ENCODE results near the gene SERP2. TPM values are rescaled to one million over a fixed set of nuclear protein-coding genes. Genes with fewer than 3 reads are reported as not detected.

Gene SERP2
- total RNA-seq, 5 donors from 2014 or later (not counting 1 experiment from before 2014, with no cell fraction given), result 0.44 to 0.65 (median 0.47) TPM; not detected in 2

DNA sequence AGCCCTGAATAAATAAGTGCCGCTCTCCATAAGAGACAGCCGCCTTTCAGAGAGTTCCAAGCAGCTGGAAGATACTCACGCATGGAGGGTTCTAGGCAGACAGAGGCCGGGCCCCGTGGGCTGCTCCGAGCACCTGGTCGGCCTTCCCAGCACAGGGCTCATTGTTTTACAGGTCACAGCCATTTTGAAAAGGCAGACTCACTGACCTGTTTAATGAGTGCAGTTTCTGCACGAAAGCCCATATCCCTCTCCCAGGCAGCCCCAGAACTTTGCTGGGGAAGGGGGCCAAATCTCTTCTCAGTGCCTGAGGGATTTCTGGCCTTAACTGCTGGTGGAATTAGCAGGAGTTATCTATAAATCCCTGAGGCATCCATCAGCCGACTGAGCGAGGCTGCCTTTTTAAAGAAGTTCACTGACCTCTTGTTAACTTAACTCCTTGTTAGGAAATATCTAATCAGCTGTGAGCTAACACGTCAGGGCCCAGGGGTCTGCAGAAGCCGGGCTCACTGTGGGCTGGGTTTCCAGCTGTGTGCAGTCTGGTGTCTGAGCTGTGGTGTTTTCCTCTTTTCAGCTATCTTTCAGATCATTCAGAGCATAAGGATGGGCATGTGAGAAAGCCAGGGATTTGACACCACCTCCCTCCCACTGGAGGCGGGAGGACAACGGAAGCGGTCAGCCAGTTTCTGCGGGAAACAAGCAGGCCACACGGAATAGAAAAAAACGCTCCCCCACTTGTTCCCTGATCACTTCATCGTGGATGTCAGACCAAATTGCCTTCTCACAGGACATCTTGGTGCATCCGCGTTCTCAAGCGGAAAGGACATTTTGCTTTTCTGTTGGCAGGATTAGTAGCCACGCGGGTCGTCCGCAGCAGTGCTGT is 23.3 kb downstream of the SERP2 start:
- Mint-ChIP-seq H3K36me3 (no peaks in the 10 kb centered on the region), H3K27ac (no peak overlapping the region), H3K4me1 (peaks cover 0 to 3% (median 0%) of the 10 kb centered on the region in 3 donors), H3K4me3 (no peak overlapping the region), H3K27me3 (peaks cover 0 to 14% of the 10 kb centered on the region in 2 donors), H3K9me3 (no peaks in the 10 kb centered on the region)
- DNase-seq (no peak), ATAC-seq (replicated peaks in 1 of 4) (no peak)
- H3K4me1 ChIP-seq (ENCODE audit: control insufficient read depth in 1 of 2, extremely low read depth in 1 of 2, insufficient read depth in 2 of 2, low read length in 2 of 2), result no peaks in the 10 kb centered on the region
- POLR2A ChIA-PET, result no interaction called here
- H3K9me3 ChIP-seq, result no peaks in the 10 kb centered on the region
- H3K27ac ChIP-seq (ENCODE audit: low read length), result no peak overlapping the region
- 92% methylated on average over 21 of the region's 26 CpGs for WGBS (ENCODE audit: insufficient coverage)
- CTCF ChIA-PET, result interaction anchor here (0.5 to 0.6 kb wide), 3 partner anchors 14 to 1113 kb away, joined by 3 to 4 read pairs (median 3); no protein-coding TSS in a partner anchor
- H3K4me3 ChIP-seq (ENCODE audit: control insufficient read depth in 1 of 2, extremely low read depth in 1 of 2, low read length in 1 of 2), result no peak overlapping the region
- H3K27me3 ChIP-seq (replicated peaks in 1 of 2; ENCODE audit: control insufficient read depth in 2 of 2, extremely low read depth in 1 of 2, insufficient read depth in 2 of 2, low read length in 1 of 2), result no peaks in the 10 kb centered on the region
- no peaks in the 10 kb centered on the region for H3K36me3 ChIP-seq (ENCODE audit: control insufficient read depth in 2 of 2, extremely low read depth in 1 of 2, insufficient read depth in 1 of 2, low read length in 1 of 2)

- no peaks in the 10 kb centered on the region for H3K9me3 Mint-ChIP-seq
- Histone ChIP-seq H3K27ac (ENCODE audit: low read length) (no peak overlapping the region), H3K36me3 (ENCODE audit: control insufficient read depth in 2 of 2, extremely low read depth in 1 of 2, insufficient read depth in 1 of 2, low read length in 1 of 2) (no peaks in the 10 kb centered on the region), H3K4me1 (ENCODE audit: control insufficient read depth in 1 of 2, extremely low read depth in 1 of 2, insufficient read depth in 2 of 2, low read length in 2 of 2) (no peaks in the 10 kb centered on the region), H3K4me3 (ENCODE audit: control insufficient read depth in 1 of 2, extremely low read depth in 1 of 2, low read length in 1 of 2) (no peak overlapping the region), H3K9me3 (no peaks in the 10 kb centered on the region), H3K27me3 (replicated peaks in 1 of 2; ENCODE audit: control insufficient read depth in 2 of 2, extremely low read depth in 1 of 2, insufficient read depth in 2 of 2, low read length in 1 of 2) (no peaks in the 10 kb centered on the region)
- DNase-seq, result no peak
- H3K27ac Mint-ChIP-seq, result no peak overlapping the region
- ATAC-seq (replicated peaks in 1 of 4), result no peak
- H3K36me3 Mint-ChIP-seq, result no peaks in the 10 kb centered on the region
- POLR2A ChIA-PET, result no interaction called here
- 40% methylated on average over 1 of the region's 3 CpGs for WGBS (ENCODE audit: insufficient coverage)
- no peak overlapping the region for H3K4me3 Mint-ChIP-seq
- CTCF ChIA-PET, result no interaction called here
- peaks cover 0 to 7% of the 10 kb centered on the region in 2 donors for H3K27me3 Mint-ChIP-seq
- H3K4me1 Mint-ChIP-seq, result peaks cover 0 to 3% (median 0%) of the 10 kb centered on the region in 3 donors
These were observed 24.2 kb downstream of the SERP2 start for GRCh38 chr13:44397766-44398223.

GRCh38 chr13:44398606-44399005 is 25.0 kb downstream of the SERP2 start:
- H3K36me3 Mint-ChIP-seq, result no peaks in the 10 kb centered on the region
- H3K9me3 Mint-ChIP-seq, result no peaks in the 10 kb centered on the region
- POLR2A ChIA-PET, result no interaction called here
- WGBS (ENCODE audit: insufficient coverage), result 80% methylated on average over 2 of the region's 3 CpGs
- peaks cover 0 to 8% of the 10 kb centered on the region in 2 donors for H3K27me3 Mint-ChIP-seq
- ATAC-seq (replicated peaks in 1 of 4) (no peak), DNase-seq (no peak)
- Histone ChIP-seq H3K4me3 (ENCODE audit: control insufficient read depth in 1 of 2, extremely low read depth in 1 of 2, low read length in 1 of 2) (no peak overlapping the region), H3K9me3 (no peaks in the 10 kb centered on the region), H3K27ac (ENCODE audit: low read length) (no peak overlapping the region), H3K4me1 (ENCODE audit: control insufficient read depth in 1 of 2, extremely low read depth in 1 of 2, insufficient read depth in 2 of 2, low read length in 2 of 2) (no peaks in the 10 kb centered on the region), H3K36me3 (ENCODE audit: control insufficient read depth in 2 of 2, extremely low read depth in 1 of 2, insufficient read depth in 1 of 2, low read length in 1 of 2) (no peaks in the 10 kb centered on the region), H3K27me3 (replicated peaks in 1 of 2; ENCODE audit: control insufficient read depth in 2 of 2, extremely low read depth in 1 of 2, insufficient read depth in 2 of 2, low read length in 1 of 2) (no peaks in the 10 kb centered on the region)
- CTCF ChIA-PET, result no interaction called here
- no peak overlapping the region for H3K27ac Mint-ChIP-seq
- H3K4me1 Mint-ChIP-seq, result peaks cover 0 to under 1% (median 0%) of the 10 kb centered on the region in 3 donors
- H3K4me3 Mint-ChIP-seq, result no peak overlapping the region

GRCh38 chr13:44399074-44399473 is 25.4 kb downstream of the SERP2 start:
- H3K4me1 ChIP-seq (ENCODE audit: control insufficient read depth in 1 of 2, extremely low read depth in 1 of 2, insufficient read depth in 2 of 2, low read length in 2 of 2), result no peaks in the 10 kb centered on the region
- WGBS (ENCODE audit: insufficient coverage), result 58% methylated on average over 2 of the region's 3 CpGs
- POLR2A ChIA-PET, result no interaction called here
- DNase-seq, result no peak
- H3K4me3 ChIP-seq (ENCODE audit: control insufficient read depth in 1 of 2, extremely low read depth in 1 of 2, low read length in 1 of 2), result no peak overlapping the region
- Mint-ChIP-seq H3K27me3 (peaks cover 0 to 12% of the 10 kb centered on the region in 2 donors), H3K27ac (no peak overlapping the region), H3K9me3 (no peaks in the 10 kb centered on the region), H3K4me3 (no peak overlapping the region), H3K36me3 (no peaks in the 10 kb centered on the region), H3K4me1 (no peaks in the 10 kb centered on the region)
- no peaks in the 10 kb centered on the region for H3K27me3 ChIP-seq (replicated peaks in 1 of 2; ENCODE audit: control insufficient read depth in 2 of 2, extremely low read depth in 1 of 2, insufficient read depth in 2 of 2, low read length in 1 of 2)
- CTCF ChIA-PET, result no interaction called here
- H3K27ac ChIP-seq (ENCODE audit: low read length), result no peak overlapping the region
- no peaks in the 10 kb centered on the region for H3K36me3 ChIP-seq (ENCODE audit: control insufficient read depth in 2 of 2, extremely low read depth in 1 of 2, insufficient read depth in 1 of 2, low read length in 1 of 2)
- ATAC-seq (replicated peaks in 1 of 4), result no peak
- no peaks in the 10 kb centered on the region for H3K9me3 ChIP-seq

GRCh38 chr13:44400736-44401135 is 27.1 kb downstream of the SERP2 start:
- Mint-ChIP-seq H3K27ac (no peak overlapping the region), H3K4me3 (no peak overlapping the region), H3K4me1 (no peaks in the 10 kb centered on the region), H3K27me3 (peaks cover 0 to 13% of the 10 kb centered on the region in 2 donors), H3K36me3 (no peaks in the 10 kb centered on the region), H3K9me3 (no peaks in the 10 kb centered on the region)
- Histone ChIP-seq H3K9me3 (no peaks in the 10 kb centered on the region), H3K27ac (ENCODE audit: low read length) (no peak overlapping the region), H3K36me3 (ENCODE audit: control insufficient read depth in 2 of 2, extremely low read depth in 1 of 2, insufficient read depth in 1 of 2, low read length in 1 of 2) (no peaks in the 10 kb centered on the region), H3K27me3 (replicated peaks in 1 of 2; ENCODE audit: control insufficient read depth in 2 of 2, extremely low read depth in 1 of 2, insufficient read depth in 2 of 2, low read length in 1 of 2) (peaks cover 0 to 5% of the 10 kb centered on the region in 2 experiments), H3K4me3 (ENCODE audit: control insufficient read depth in 1 of 2, extremely low read depth in 1 of 2, low read length in 1 of 2) (no peak overlapping the region), H3K4me1 (ENCODE audit: control insufficient read depth in 1 of 2, extremely low read depth in 1 of 2, insufficient read depth in 2 of 2, low read length in 2 of 2) (no peaks in the 10 kb centered on the region)
- ATAC-seq (replicated peaks in 1 of 4), result no peak
- POLR2A ChIA-PET, result no interaction called here
- CTCF ChIA-PET, result no interaction called here
- no peak for DNase-seq

GRCh38 chr13:44401577-44401976 is 28.0 kb downstream of the SERP2 start:
- WGBS (ENCODE audit: insufficient coverage), result no CpG with 5 or more reads among the region's 2 CpGs
- H3K4me3 Mint-ChIP-seq, result no peak overlapping the region
- H3K27ac ChIP-seq (ENCODE audit: low read length), result no peak overlapping the region
- H3K4me3 ChIP-seq (ENCODE audit: control insufficient read depth in 1 of 2, extremely low read depth in 1 of 2, low read length in 1 of 2), result no peak overlapping the region
- no peak for DNase-seq
- no peaks in the 10 kb centered on the region for H3K9me3 ChIP-seq
- ChIA-PET POLR2A (interaction anchor here in 1 of 2 donors (0.5 to 0.7 kb wide), 2 partner anchors 13 to 366 kb away, joined by 5 to 7 read pairs; no protein-coding TSS in a partner anchor), CTCF (interaction anchor here in 1 of 2 donors (0.6 kb wide), 1 partner anchor 911 kb away, joined by 3 read pairs; no protein-coding TSS in a partner anchor)
- peaks cover 0 to 19% of the 10 kb centered on the region in 2 donors for H3K27me3 Mint-ChIP-seq
- H3K36me3 ChIP-seq (ENCODE audit: control insufficient read depth in 2 of 2, extremely low read depth in 1 of 2, insufficient read depth in 1 of 2, low read length in 1 of 2), result no peaks in the 10 kb centered on the region
- H3K27me3 ChIP-seq (replicated peaks in 1 of 2; ENCODE audit: control insufficient read depth in 2 of 2, extremely low read depth in 1 of 2, insufficient read depth in 2 of 2, low read length in 1 of 2), result peaks cover 0 to 9% of the 10 kb centered on the region in 2 experiments
- H3K9me3 Mint-ChIP-seq, result no peaks in the 10 kb centered on the region
- ATAC-seq (replicated peaks in 1 of 4), result no peak
- H3K27ac Mint-ChIP-seq, result no peak overlapping the region
- H3K4me1 ChIP-seq (ENCODE audit: control insufficient read depth in 1 of 2, extremely low read depth in 1 of 2, insufficient read depth in 2 of 2, low read length in 2 of 2), result no peaks in the 10 kb centered on the region
- H3K36me3 Mint-ChIP-seq, result no peaks in the 10 kb centered on the region
- H3K4me1 Mint-ChIP-seq, result no peaks in the 10 kb centered on the region

All from T-cell (primary cell).